ENCODE data around the gene ZBTB7C. TPM values are rescaled to one million over a fixed set of nuclear protein-coding genes. Genes with fewer than 3 reads are reported as not detected.

The ZBTB7C gene
- polyA plus RNA-seq, 4 donors, result 14.8 to 18.7 (median 17.2) TPM

- DNase-seq (ENCODE audit: low read depth in 4 of 4, low spot score in 3 of 4), result no peak
These were observed 276.2 kb downstream of the ZBTB7C start for GRCh38 chr18:48132797-48133655.

GRCh38 chr18:48131042-48131441 lies 278.1 kb downstream of the ZBTB7C start:
- no peak for DNase-seq (ENCODE audit: low read depth in 4 of 4, low spot score in 3 of 4)

GRCh38 chr18:48129621-48130082 lies 279.5 kb downstream of the ZBTB7C start:
- peak in 1 of 4 donors; percentile 63 for DNase-seq (ENCODE audit: low read depth in 4 of 4, low spot score in 3 of 4)

- no peak for DNase-seq (ENCODE audit: low read depth in 4 of 4, low spot score in 3 of 4)
These were observed 281.6 kb downstream of the ZBTB7C start for GRCh38 chr18:48127606-48128005.

GRCh38 chr18:48126240-48126639 lies 282.9 kb downstream of the ZBTB7C start:
- no peak for DNase-seq (ENCODE audit: low read depth in 4 of 4, low spot score in 3 of 4)

GRCh38 chr18:48125724-48126123 lies 283.5 kb downstream of the ZBTB7C start:
- DNase-seq (ENCODE audit: low read depth in 4 of 4, low spot score in 3 of 4), result no peak

GRCh38 chr18:48124857-48125626 lies 284.1 kb downstream of the ZBTB7C start:
- DNase-seq (ENCODE audit: low read depth in 4 of 4, low spot score in 3 of 4), result no peak

GRCh38 chr18:48123941-48124340 lies 285.2 kb downstream of the ZBTB7C start:
- DNase-seq (ENCODE audit: low read depth in 4 of 4, low spot score in 3 of 4), result no peak

- DNase-seq (ENCODE audit: low read depth in 4 of 4, low spot score in 3 of 4), result no peak
These were observed 285.9 kb downstream of the ZBTB7C start for GRCh38 chr18:48123324-48123723.

GRCh38 chr18:48122816-48123215 lies 286.4 kb downstream of the ZBTB7C start:
- DNase-seq (ENCODE audit: low read depth in 4 of 4, low spot score in 3 of 4), result no peak

GRCh38 chr18:48122376-48122775 lies 286.8 kb downstream of the ZBTB7C start:
- no peak for DNase-seq (ENCODE audit: low read depth in 4 of 4, low spot score in 3 of 4)

GRCh38 chr18:48121752-48122151 lies 287.4 kb downstream of the ZBTB7C start:
- DNase-seq (ENCODE audit: low read depth in 4 of 4, low spot score in 3 of 4), result no peak

- no peak for DNase-seq (ENCODE audit: low read depth in 4 of 4, low spot score in 3 of 4)
These were observed 290.0 kb downstream of the ZBTB7C start for GRCh38 chr18:48119204-48119603.

GRCh38 chr18:48116873-48117630 lies 292.1 kb downstream of the ZBTB7C start:
- DNase-seq (ENCODE audit: low read depth in 4 of 4, low spot score in 3 of 4), result no peak

- no peak for DNase-seq (ENCODE audit: low read depth in 4 of 4, low spot score in 3 of 4)
These were observed 293.2 kb downstream of the ZBTB7C start for GRCh38 chr18:48116017-48116416.

- no peak for DNase-seq (ENCODE audit: low read depth in 4 of 4, low spot score in 3 of 4)
These were observed 295.5 kb downstream of the ZBTB7C start for GRCh38 chr18:48113691-48114090.

GRCh38 chr18:48111587-48111986 lies 297.6 kb downstream of the ZBTB7C start:
- DNase-seq (ENCODE audit: low read depth in 4 of 4, low spot score in 3 of 4), result no peak

GRCh38 chr18:48110797-48111196 lies 298.4 kb downstream of the ZBTB7C start:
- DNase-seq (ENCODE audit: low read depth in 4 of 4, low spot score in 3 of 4), result no peak

GRCh38 chr18:48109961-48110493 lies 299.2 kb downstream of the ZBTB7C start:
- DNase-seq (ENCODE audit: low read depth in 4 of 4, low spot score in 3 of 4), result no peak

- no peak for DNase-seq (ENCODE audit: low read depth in 4 of 4, low spot score in 3 of 4)
These were observed 301.0 kb downstream of the ZBTB7C start for GRCh38 chr18:48108136-48108535.
